CD4-positive, alpha-beta T cell (primary cell): ENCODE results near the gene RGL2. TPM values are rescaled to one million over a fixed set of nuclear protein-coding genes. Genes with fewer than 3 reads are reported as not detected.

Experiments
- ATAC-seq: fragments of 200-7000 bp; cut with Tn5 transposase; one replicate; pipeline ENCODE4 v1.10.0; 2022; ENCODE audit warnings: mild to moderate bottlenecking; ENCODE audit not compliant: poor library complexity
- CTCF ChIA-PET: fragments of 350-600 bp; sonication (Branson Sonifier 250); formaldehyde crosslinking; loops from one replicate; lab custom pipeline; 2021; ENCODE audit warnings: antibody characterized with exemption, inconsistent platforms; lab: Charles Lee
- POLR2A ChIA-PET: fragments of 350-600 bp; sonication (Branson Sonifier 250); formaldehyde crosslinking; loops from one replicate; lab custom pipeline; 2021; ENCODE audit warnings: antibody characterized with exemption, inconsistent platforms; lab: Charles Lee
- DNase-seq, 14 experiments: peaks; one replicate each; pipeline ENCODE4 v3.0.0-alpha.2; 2013 to 2020; ENCODE audit warnings: mixed read lengths in 2 of 14
- H3K27ac ChIP-seq, 2 donors: one replicate each; pipeline versions ENCODE4 v1.5.1 to v1.7.0; 2013; ENCODE audit warnings: low read length in 2 of 2, low read depth in 1 of 2, mild to moderate bottlenecking in 1 of 2
- H3K27me3 ChIP-seq, 2 experiments: 1 replicate in 1 of 2; 2 replicates in 1 of 2; pipeline versions ENCODE4 v1.6.1 to v1.7.0; 2013; ENCODE audit warnings: low read length in 2 of 2, control low read depth in 1 of 2, mild to moderate bottlenecking in 1 of 2, moderate library complexity in 1 of 2; ENCODE audit not compliant: insufficient read depth in 2 of 2, control insufficient read depth in 1 of 2
- H3K36me3 ChIP-seq: one replicate; pipeline ENCODE4 v1.6.1; 2013; ENCODE audit warnings: low read length, control low read depth; ENCODE audit not compliant: insufficient read depth
- H3K4me1 ChIP-seq: one replicate; pipeline ENCODE4 v1.6.1; 2013; ENCODE audit warnings: low read length, control low read depth; ENCODE audit not compliant: insufficient read depth
- H3K4me3 ChIP-seq: one replicate; pipeline ENCODE4 v1.5.1; 2013; ENCODE audit warnings: mild to moderate bottlenecking, low read length, moderate library complexity
- H3K9me3 ChIP-seq, 2 experiments: 1 replicate in 1 of 2; 2 replicates in 1 of 2; pipeline versions ENCODE4 v1.6.1 to v1.7.0; 2013; ENCODE audit warnings: low read length in 2 of 2, mild to moderate bottlenecking in 2 of 2, control low read depth in 1 of 2, moderate library complexity in 1 of 2; ENCODE audit not compliant: control insufficient read depth in 1 of 2, insufficient read depth in 1 of 2
- H3K27ac Mint-ChIP-seq: one replicate; pipeline ENCODE4 v1.8.0; 2020; ENCODE audit warnings: mixed read lengths
- H3K27me3 Mint-ChIP-seq: one replicate; pipeline ENCODE4 v1.8.0; 2021; ENCODE audit warnings: mixed read lengths
- H3K36me3 Mint-ChIP-seq: one replicate; pipeline ENCODE4 v1.8.0; 2021; ENCODE audit warnings: low read depth, mixed read lengths
- H3K4me1 Mint-ChIP-seq: one replicate; pipeline ENCODE4 v1.8.0; 2021; ENCODE audit warnings: low read depth, mixed read lengths
- H3K4me3 Mint-ChIP-seq: one replicate; pipeline ENCODE4 v1.8.0; 2020; ENCODE audit warnings: mild to moderate bottlenecking, mixed read lengths
- H3K9me3 Mint-ChIP-seq: one replicate; pipeline ENCODE4 v1.8.0; 2020; ENCODE audit warnings: mixed read lengths
- intact Hi-C, 2 experiments: fragments of 100-400 bp; cut with DNase I in 1 of 2; cut with micrococcal nuclease in 1 of 2; formaldehyde crosslinking; loops; one replicate each; pipeline versions ENCODE4 v1.15.1 to v1.9.0; 2023 to 2025; cut with DNase I, micrococcal nuclease
- total RNA-seq, 174 experiments: library from RNA in 2 of 174; stranded (reverse) in 2 of 174; gene quantifications; one replicate each; pipeline ENCODE4 v1.2.3 and lab custom pipeline; 2021 to 2026
- TF ChIP-seq, protein P1 (sequence below): fragments of 200-600 bp; IDR thresholded peaks from one replicate; pipeline ENCODE4 v1.8.0; 2022; ENCODE audit warnings: antibody characterized with exemption, mild to moderate bottlenecking

Gene RGL2
- total RNA-seq, 2 experiments from 2014 or later: 39.2 to 39.4 TPM

DNA sequence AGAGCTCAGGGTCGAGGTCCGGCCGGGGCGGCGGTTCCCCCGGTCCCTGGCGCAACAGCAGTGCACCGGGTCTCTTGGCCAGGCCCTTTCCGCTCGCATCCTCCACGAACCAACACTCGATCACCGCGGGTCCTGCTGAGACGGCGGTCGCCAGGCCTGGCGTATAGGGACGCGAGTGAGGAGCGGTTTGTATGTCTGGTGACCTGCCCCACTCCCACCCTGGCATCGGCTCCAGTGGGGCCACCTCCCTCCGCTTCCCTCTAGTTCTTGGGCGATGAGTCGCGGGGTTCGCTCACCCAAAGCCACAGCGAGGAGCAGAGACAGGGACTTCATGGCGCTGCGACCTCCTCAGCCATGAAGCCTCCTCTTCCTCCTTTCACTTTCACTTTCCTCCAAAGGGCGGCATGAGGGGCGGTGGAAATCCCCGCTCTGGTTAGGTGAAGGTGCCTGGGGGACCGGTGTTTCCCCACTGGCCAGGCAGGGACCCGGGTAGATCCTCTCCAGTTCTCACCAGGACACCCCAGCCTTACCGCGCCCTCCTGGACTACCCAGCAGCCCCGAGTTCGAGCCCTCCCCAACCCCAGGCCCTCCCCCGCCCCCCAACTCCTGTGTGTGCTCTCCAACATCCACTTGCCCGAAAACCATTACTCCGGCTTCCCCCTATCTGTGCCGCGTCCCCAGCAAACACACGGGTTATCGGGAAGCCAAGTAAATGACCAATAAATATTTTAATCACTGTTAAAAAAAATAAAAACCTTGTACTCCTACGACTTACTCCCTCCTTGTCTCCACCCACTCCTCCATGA is 15.2 kb upstream of the RGL2 start, which contains the start of gene TAPBP:
Gene TAPBP, minus strand, starts transcription at position 370 of the 806 bp plus-strand sequence. Its CDS starts 37 bp downstream, at position 333.
- Mint-ChIP-seq H3K27me3 (no peaks in the 10 kb centered on the region), H3K4me1 (peaks cover 71% of the 10 kb centered on the region), H3K27ac (peak within 1 kb of the TSS; percentile 94), H3K36me3 (peaks cover 65% of the 10 kb centered on the region), H3K4me3 (peak within 1 kb of the TSS; percentile 97), H3K9me3 (no peaks in the 10 kb centered on the region)
- Histone ChIP-seq H3K27ac (peak within 1 kb of the TSS; percentile 98 to 99), H3K4me1 (peaks cover 77% of the 10 kb centered on the region), H3K4me3 (peak within 1 kb of the TSS; percentile 79), H3K27me3 (no peaks in the 10 kb centered on the region), H3K36me3 (peaks cover 42% of the 10 kb centered on the region), H3K9me3 (no peaks in the 10 kb centered on the region)
- DNase-seq (peak; percentile 61 to 96 (median 76)), ATAC-seq (peak; percentile 43)
- ChIA-PET POLR2A (interaction anchor here (0.8 to 4.9 kb wide), 8 partner anchors 15 to 342 kb away, joined by 3 to 84 read pairs (median 12); partner anchors contain the start of genes B3GALT4, PFDN6, RGL2 and RPS18), CTCF (interaction anchor here (1.5 to 2.8 kb wide), 2 partner anchors 14 to 37 kb away, joined by 4 to 14 read pairs; partner anchors contain the start of gene RGL2)
- intact Hi-C loops: loop anchor here (1.0 to 5.0 kb wide), 6 partner anchors 15 to 103 kb away; partner anchors contain the start of genes B3GALT4 (in 1 of the 2), CUTA (in 1 of the 2), RPS18 (in 1 of the 2) and VPS52 (in 1 of the 2)
- TF ChIP-seq, protein P1, sequence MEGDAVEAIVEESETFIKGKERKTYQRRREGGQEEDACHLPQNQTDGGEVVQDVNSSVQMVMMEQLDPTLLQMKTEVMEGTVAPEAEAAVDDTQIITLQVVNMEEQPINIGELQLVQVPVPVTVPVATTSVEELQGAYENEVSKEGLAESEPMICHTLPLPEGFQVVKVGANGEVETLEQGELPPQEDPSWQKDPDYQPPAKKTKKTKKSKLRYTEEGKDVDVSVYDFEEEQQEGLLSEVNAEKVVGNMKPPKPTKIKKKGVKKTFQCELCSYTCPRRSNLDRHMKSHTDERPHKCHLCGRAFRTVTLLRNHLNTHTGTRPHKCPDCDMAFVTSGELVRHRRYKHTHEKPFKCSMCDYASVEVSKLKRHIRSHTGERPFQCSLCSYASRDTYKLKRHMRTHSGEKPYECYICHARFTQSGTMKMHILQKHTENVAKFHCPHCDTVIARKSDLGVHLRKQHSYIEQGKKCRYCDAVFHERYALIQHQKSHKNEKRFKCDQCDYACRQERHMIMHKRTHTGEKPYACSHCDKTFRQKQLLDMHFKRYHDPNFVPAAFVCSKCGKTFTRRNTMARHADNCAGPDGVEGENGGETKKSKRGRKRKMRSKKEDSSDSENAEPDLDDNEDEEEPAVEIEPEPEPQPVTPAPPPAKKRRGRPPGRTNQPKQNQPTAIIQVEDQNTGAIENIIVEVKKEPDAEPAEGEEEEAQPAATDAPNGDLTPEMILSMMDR: no peak

DNA sequence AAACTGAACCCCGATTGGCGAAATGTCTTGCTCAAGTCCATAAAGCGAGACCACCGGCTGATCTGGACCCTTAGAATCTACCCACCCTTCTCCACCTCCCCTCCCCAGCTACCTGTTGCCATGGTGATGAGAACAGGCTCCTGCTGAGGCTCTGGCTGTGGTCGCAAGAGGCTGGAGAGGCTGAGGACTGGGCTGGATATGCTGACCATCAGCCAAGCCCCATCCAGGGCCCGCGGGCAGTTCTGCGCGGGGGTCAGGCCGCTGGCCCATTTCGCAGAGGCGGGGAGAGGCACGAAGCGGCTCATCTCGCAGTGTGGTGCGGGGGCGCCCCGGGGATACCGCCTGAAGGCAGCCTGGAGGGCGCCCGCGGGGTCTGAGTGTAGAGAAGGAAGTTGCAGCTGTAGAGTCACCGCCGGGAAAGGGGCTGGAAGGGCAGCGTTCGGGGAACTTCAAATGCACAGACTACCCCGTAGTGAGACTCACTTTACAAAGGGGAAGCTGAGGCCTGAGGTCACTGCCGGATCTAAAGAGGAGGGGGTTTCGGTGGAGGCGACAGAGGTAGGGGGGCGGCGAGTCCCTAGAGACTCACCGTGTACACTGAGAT is 14.5 kb upstream of the RGL2 start:
- CTCF ChIA-PET: interaction anchor here (0.8 to 3.0 kb wide), 7 partner anchors 14 to 78 kb away, joined by 3 to 32 read pairs (median 3); partner anchors contain the start of genes KIFC1 and RGL2
- Histone ChIP-seq H3K4me1 (peaks cover 74% of the 10 kb centered on the region), H3K36me3 (peaks cover 44% of the 10 kb centered on the region), H3K4me3 (peak overlapping the region; percentile 79), H3K27ac (peak overlapping the region; percentile 98 to 99), H3K27me3 (no peaks in the 10 kb centered on the region), H3K9me3 (no peaks in the 10 kb centered on the region)
- ATAC-seq (no peak), DNase-seq (peak in 9 of 14 experiments; percentile 21 to 73 (median 51))
- POLR2A ChIA-PET: interaction anchor here (0.6 to 4.9 kb wide), 11 partner anchors 9 to 342 kb away, joined by 3 to 84 read pairs (median 6); partner anchors contain the start of genes B3GALT4, PFDN6, RGL2 and RPS18
- Mint-ChIP-seq H3K36me3 (peaks cover 65% of the 10 kb centered on the region), H3K4me1 (peaks cover 69% of the 10 kb centered on the region), H3K4me3 (peak overlapping the region; percentile 97), H3K27ac (peak overlapping the region; percentile 94), H3K9me3 (no peaks in the 10 kb centered on the region), H3K27me3 (no peaks in the 10 kb centered on the region)
- intact Hi-C loops: loop anchor here (1.0 to 5.0 kb wide), 5 partner anchors 14 to 104 kb away; partner anchors contain the start of genes B3GALT4 (in 1 of the 2), CUTA (in 1 of the 2), RPS18 (in 1 of the 2) and VPS52 (in 1 of the 2)
- TF ChIP-seq, protein P1: no peak
